MCF 10A (cell line): ENCODE data around the gene PPP2R5E. TPM values are rescaled to one million over a fixed set of nuclear protein-coding genes. Genes with fewer than 3 reads are reported as not detected.

Source experiments
- BruUV-seq: library from RNA; stranded (reverse); fragments of 400-500 nt; replicated peaks from 2 replicates; lab custom pipeline; 2021; lab: Mats Ljungman, UMichigan
- CTCF ChIA-PET: fragments of 300-600 bp; sonication (Branson Sonifier 250); formaldehyde crosslinking; extraction: SDS; loops from one replicate; lab custom pipeline; 2021; ENCODE audit warnings: antibody characterized with exemption, inconsistent platforms; lab: Yijun Ruan, JAX
- POLR2A ChIA-PET: fragments of 300-600, 350-650 bp; sonication (Branson Sonifier 250); formaldehyde crosslinking; extraction: SDS; loops from one replicate; lab custom pipeline; 2020; ENCODE audit warnings: antibody characterized with exemption, inconsistent platforms; lab: Yijun Ruan, JAX
- DNase-seq: peaks from one replicate; pipeline ENCODE4 v3.0.0-alpha.2; 2018; ENCODE audit not compliant: unreplicated experiment
- H3K27ac Mint-ChIP-seq: one replicate; pipeline ENCODE4 v1.8.0; 2022; ENCODE audit warnings: mild to moderate bottlenecking, low read depth, mixed read lengths; ENCODE audit not compliant: unreplicated experiment
- H3K27me3 Mint-ChIP-seq: one replicate; pipeline ENCODE4 v1.8.0; 2022; ENCODE audit warnings: mixed read lengths; ENCODE audit not compliant: insufficient read depth, unreplicated experiment
- H3K36me3 Mint-ChIP-seq: one replicate; pipeline ENCODE4 v1.8.0; 2022; ENCODE audit warnings: mild to moderate bottlenecking, moderate library complexity, mixed read lengths; ENCODE audit not compliant: insufficient read depth, unreplicated experiment
- H3K4me1 Mint-ChIP-seq: one replicate; pipeline ENCODE4 v1.8.0; 2022; ENCODE audit warnings: mixed read lengths; ENCODE audit not compliant: insufficient read depth, unreplicated experiment
- H3K4me3 Mint-ChIP-seq: one replicate; pipeline ENCODE4 v1.8.0; 2022; ENCODE audit warnings: mild to moderate bottlenecking, moderate library complexity, mixed read lengths; ENCODE audit not compliant: unreplicated experiment
- H3K9me3 Mint-ChIP-seq: one replicate; pipeline ENCODE4 v1.8.0; 2022; ENCODE audit warnings: mixed read lengths; ENCODE audit not compliant: unreplicated experiment
- CTCF ChIP-seq: fragments of 200-600 bp; IDR thresholded peaks from one replicate; pipeline ENCODE4 v1.8.0; 2022; ENCODE audit warnings: antibody characterized with exemption, mild to moderate bottlenecking; ENCODE audit not compliant: unreplicated experiment
- intact Hi-C: fragments of 100-400 bp; cut with micrococcal nuclease; formaldehyde crosslinking; loops from 2 replicates; pipeline ENCODE4 v1.14.1; 2022
- total RNA-seq: library from RNA; stranded (reverse); gene quantifications from 2 replicates; pipeline ENCODE4 v1.2.3, GENCODE V29; 2022

PPP2R5E gene
- total RNA-seq, 1 experiment from 2014 or later, result 49.7 TPM

- POLR2A ChIA-PET, result interaction anchor here (0.7 to 1.4 kb wide), 3 partner anchors 32 to 108 kb away, joined by 3 to 4 read pairs (median 3); no protein-coding TSS in a partner anchor
- H3K4me1 Mint-ChIP-seq, result peaks cover 32% of the 10 kb centered on the region
- peak overlapping the region; percentile 0 for H3K4me3 Mint-ChIP-seq
- CTCF ChIA-PET, result no interaction called here
- H3K27ac Mint-ChIP-seq, result peak overlapping the region; percentile 95
- no peaks in the 10 kb centered on the region for H3K9me3 Mint-ChIP-seq
- peaks cover 13% of the 10 kb centered on the region for H3K36me3 Mint-ChIP-seq
- no TSS peak for BruUV-seq
- intact Hi-C loops, result no loop called here
- TF ChIP-seq CTCF, result no peak
- peak; percentile 53 for DNase-seq
- H3K27me3 Mint-ChIP-seq, result no peaks in the 10 kb centered on the region
Observed at GRCh38 chr14:63435838-63436237, 107.3 kb downstream of the PPP2R5E start.

GRCh38 chr14:63435204-63435603, 108.0 kb downstream of the PPP2R5E start:
- ChIA-PET CTCF (no interaction called here), POLR2A (no interaction called here)
- Mint-ChIP-seq H3K9me3 (no peaks in the 10 kb centered on the region), H3K27me3 (no peaks in the 10 kb centered on the region), H3K4me3 (peak overlapping the region; percentile 0), H3K36me3 (peaks cover 13% of the 10 kb centered on the region), H3K4me1 (peaks cover 32% of the 10 kb centered on the region), H3K27ac (peak overlapping the region; percentile 95)
- TF ChIP-seq CTCF, result no peak
- no peak for DNase-seq
- BruUV-seq, result no TSS peak
- intact Hi-C loops, result no loop called here

GRCh38 chr14:63432888-63433552, 110.2 kb downstream of the PPP2R5E start:
- Mint-ChIP-seq H3K4me3 (no peak overlapping the region), H3K36me3 (peaks cover 12% of the 10 kb centered on the region), H3K4me1 (peaks cover 31% of the 10 kb centered on the region), H3K9me3 (no peaks in the 10 kb centered on the region), H3K27me3 (no peaks in the 10 kb centered on the region), H3K27ac (no peak overlapping the region)
- intact Hi-C loops, result no loop called here
- CTCF ChIA-PET, result no interaction called here
- no TSS peak for BruUV-seq
- no peak for TF ChIP-seq CTCF
- DNase-seq, result no peak
- POLR2A ChIA-PET, result interaction anchor here (0.8 to 1.2 kb wide), 3 partner anchors 11 to 111 kb away, joined by 3 to 5 read pairs (median 5); partner anchors contain the start of gene PPP2R5E

GRCh38 chr14:63432228-63432627, 110.9 kb downstream of the PPP2R5E start:
- no peaks in the 10 kb centered on the region for H3K27me3 Mint-ChIP-seq
- no peaks in the 10 kb centered on the region for H3K9me3 Mint-ChIP-seq
- CTCF ChIA-PET, result interaction anchor here (0.6 kb wide), 1 partner anchor 184 kb away, joined by 3 read pairs; no protein-coding TSS in a partner anchor
- BruUV-seq, result no TSS peak
- TF ChIP-seq CTCF, result no peak
- H3K36me3 Mint-ChIP-seq, result peaks cover 7% of the 10 kb centered on the region
- H3K4me3 Mint-ChIP-seq, result no peak overlapping the region
- intact Hi-C loops, result no loop called here
- no peak overlapping the region for H3K27ac Mint-ChIP-seq
- H3K4me1 Mint-ChIP-seq, result peaks cover 23% of the 10 kb centered on the region
- POLR2A ChIA-PET, result interaction anchor here (0.6 to 1.2 kb wide), 4 partner anchors 11 to 110 kb away, joined by 3 to 5 read pairs (median 4); no protein-coding TSS in a partner anchor
- no peak for DNase-seq
